ENCODE data around the gene TRIP11. TPM values are rescaled to one million over a fixed set of nuclear protein-coding genes. Genes with fewer than 3 reads are reported as not detected.
A peak's percentile ranks its signal among the peaks of the same experiment; 100 is the strongest.

TRIP11 gene
- total and polyA plus RNA-seq, 2 of the 13 experiments (the other 11 are each of a cell fraction or from before 2014, with no cell fraction given) = 10.9 to 32.8 TPM

DNA sequence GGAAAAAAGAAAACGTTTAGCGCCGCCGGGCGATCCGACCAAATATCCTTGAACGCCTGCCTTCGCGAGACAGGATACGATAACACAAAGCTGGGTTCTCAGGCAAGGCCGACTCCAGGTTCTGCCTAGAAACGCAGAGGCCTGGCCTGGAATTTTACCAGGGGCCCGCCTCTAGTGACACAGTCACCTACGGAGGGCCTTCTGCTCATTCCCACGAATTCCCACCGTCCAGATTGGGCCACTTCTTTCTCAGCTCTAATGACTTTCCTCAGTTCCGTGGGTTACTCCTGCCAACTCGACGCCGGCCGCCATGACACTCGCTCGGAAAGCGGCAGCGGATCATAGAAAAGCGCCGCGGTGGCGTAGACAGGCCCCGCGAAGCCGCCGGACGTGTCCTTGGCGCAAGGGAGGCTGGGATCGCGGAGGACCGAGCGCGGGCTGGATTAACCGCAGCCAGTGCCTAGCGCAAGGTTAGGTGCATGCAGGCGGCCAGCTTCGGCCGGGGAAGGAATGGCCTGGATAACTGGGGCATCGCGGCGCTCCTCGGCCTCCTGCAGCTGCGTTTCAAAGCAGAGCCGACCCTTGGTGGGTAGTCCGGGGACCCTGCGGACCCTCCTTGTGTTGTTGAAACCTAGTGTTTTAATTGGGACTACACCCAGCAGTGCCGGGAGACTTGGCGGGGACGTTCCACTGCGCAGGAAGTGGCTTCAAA is at the start of gene TRIP11 (continued):
- TF ChIP-seq TEAD2 (CRISPR knock-in tag; IDR thresholded peaks at IDR 0.05) (peak; percentile 64), ZMYM2 (CRISPR knock-in tag; IDR thresholded peaks at IDR 0.05) (no peak), ZNF225 (CRISPR knock-in tag; IDR thresholded peaks at IDR 0.05) (no peak), ZNF552 (CRISPR knock-in tag; IDR thresholded peaks at IDR 0.05; ENCODE audit: borderline replicate concordance) (no peak; the same call in 1 of the 2 replicates), POLR2AphosphoS2 (IDR thresholded peaks at IDR 0.05; ENCODE audit: low read depth, low read length) (peak; percentile 85), PRPF4 (IDR thresholded peaks at IDR 0.05; ENCODE audit: low read depth, low read length, poor library complexity, severe bottlenecking) (no peak), NBN (conservative IDR thresholded peaks at IDR 0.05) (no peak), YY1 (IDR thresholded peaks at IDR 0.05; ENCODE audit: insufficient read depth, insufficient replicate concordance, low read depth, low read length) (peak; percentile 96), ZNF251 (CRISPR knock-in tag; IDR thresholded peaks at IDR 0.05) (no peak), ZNF556 (CRISPR knock-in tag; IDR thresholded peaks at IDR 0.05; ENCODE audit: borderline replicate concordance) (peak; percentile 64; the same call in 1 of the 2 replicates), CHCHD3 (CRISPR knock-in tag; IDR thresholded peaks at IDR 0.05) (peak; percentile 24; the same call in 1 of the 2 replicates), ZNF7 (CRISPR knock-in tag; IDR thresholded peaks at IDR 0.05) (no peak)
- TF ChIP-seq, protein P1, sequence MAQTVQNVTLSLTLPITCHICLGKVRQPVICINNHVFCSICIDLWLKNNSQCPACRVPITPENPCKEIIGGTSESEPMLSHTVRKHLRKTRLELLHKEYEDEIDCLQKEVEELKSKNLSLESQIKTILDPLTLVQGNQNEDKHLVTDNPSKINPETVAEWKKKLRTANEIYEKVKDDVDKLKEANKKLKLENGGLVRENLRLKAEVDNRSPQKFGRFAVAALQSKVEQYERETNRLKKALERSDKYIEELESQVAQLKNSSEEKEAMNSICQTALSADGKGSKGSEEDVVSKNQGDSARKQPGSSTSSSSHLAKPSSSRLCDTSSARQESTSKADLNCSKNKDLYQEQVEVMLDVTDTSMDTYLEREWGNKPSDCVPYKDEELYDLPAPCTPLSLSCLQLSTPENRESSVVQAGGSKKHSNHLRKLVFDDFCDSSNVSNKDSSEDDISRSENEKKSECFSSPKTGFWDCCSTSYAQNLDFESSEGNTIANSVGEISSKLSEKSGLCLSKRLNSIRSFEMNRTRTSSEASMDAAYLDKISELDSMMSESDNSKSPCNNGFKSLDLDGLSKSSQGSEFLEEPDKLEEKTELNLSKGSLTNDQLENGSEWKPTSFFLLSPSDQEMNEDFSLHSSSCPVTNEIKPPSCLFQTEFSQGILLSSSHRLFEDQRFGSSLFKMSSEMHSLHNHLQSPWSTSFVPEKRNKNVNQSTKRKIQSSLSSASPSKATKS (CRISPR knock-in tag; IDR thresholded peaks at IDR 0.05) = no peak
- TF ChIP-seq, protein P2, sequence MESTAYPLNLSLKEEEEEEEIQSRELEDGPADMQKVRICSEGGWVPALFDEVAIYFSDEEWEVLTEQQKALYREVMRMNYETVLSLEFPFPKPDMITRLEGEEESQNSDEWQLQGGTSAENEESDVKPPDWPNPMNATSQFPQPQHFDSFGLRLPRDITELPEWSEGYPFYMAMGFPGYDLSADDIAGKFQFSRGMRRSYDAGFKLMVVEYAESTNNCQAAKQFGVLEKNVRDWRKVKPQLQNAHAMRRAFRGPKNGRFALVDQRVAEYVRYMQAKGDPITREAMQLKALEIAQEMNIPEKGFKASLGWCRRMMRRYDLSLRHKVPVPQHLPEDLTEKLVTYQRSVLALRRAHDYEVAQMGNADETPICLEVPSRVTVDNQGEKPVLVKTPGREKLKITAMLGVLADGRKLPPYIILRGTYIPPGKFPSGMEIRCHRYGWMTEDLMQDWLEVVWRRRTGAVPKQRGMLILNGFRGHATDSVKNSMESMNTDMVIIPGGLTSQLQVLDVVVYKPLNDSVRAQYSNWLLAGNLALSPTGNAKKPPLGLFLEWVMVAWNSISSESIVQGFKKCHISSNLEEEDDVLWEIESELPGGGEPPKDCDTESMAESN (CRISPR knock-in tag; conservative IDR thresholded peaks at IDR 0.05) = peak; percentile 77; the same call in 1 of the 2 replicates
- TF ChIP-seq, protein P3, sequence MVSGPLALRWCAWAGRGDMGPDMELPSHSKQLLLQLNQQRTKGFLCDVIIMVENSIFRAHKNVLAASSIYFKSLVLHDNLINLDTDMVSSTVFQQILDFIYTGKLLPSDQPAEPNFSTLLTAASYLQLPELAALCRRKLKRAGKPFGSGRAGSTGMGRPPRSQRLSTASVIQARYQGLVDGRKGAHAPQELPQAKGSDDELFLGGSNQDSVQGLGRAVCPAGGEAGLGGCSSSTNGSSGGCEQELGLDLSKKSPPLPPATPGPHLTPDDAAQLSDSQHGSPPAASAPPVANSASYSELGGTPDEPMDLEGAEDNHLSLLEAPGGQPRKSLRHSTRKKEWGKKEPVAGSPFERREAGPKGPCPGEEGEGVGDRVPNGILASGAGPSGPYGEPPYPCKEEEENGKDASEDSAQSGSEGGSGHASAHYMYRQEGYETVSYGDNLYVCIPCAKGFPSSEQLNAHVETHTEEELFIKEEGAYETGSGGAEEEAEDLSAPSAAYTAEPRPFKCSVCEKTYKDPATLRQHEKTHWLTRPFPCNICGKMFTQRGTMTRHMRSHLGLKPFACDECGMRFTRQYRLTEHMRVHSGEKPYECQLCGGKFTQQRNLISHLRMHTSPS (CRISPR knock-in tag; IDR thresholded peaks at IDR 0.05; ENCODE audit: low read depth) = 0 out of 2 replicates have a peak, but pooled peaks have one; percentile 16
- TF ChIP-seq, protein P4, sequence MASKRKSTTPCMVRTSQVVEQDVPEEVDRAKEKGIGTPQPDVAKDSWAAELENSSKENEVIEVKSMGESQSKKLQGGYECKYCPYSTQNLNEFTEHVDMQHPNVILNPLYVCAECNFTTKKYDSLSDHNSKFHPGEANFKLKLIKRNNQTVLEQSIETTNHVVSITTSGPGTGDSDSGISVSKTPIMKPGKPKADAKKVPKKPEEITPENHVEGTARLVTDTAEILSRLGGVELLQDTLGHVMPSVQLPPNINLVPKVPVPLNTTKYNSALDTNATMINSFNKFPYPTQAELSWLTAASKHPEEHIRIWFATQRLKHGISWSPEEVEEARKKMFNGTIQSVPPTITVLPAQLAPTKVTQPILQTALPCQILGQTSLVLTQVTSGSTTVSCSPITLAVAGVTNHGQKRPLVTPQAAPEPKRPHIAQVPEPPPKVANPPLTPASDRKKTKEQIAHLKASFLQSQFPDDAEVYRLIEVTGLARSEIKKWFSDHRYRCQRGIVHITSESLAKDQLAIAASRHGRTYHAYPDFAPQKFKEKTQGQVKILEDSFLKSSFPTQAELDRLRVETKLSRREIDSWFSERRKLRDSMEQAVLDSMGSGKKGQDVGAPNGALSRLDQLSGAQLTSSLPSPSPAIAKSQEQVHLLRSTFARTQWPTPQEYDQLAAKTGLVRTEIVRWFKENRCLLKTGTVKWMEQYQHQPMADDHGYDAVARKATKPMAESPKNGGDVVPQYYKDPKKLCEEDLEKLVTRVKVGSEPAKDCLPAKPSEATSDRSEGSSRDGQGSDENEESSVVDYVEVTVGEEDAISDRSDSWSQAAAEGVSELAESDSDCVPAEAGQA (IDR thresholded peaks at IDR 0.05; ENCODE audit: low read depth) = 0 out of 2 replicates have a peak, but pooled peaks have one; percentile 79
- TF ChIP-seq, protein P4 (CRISPR knock-in tag; IDR thresholded peaks at IDR 0.05; ENCODE audit: borderline replicate concordance) = peak; percentile 91; the same call in 1 of the 2 replicates

All from HepG2 (cell line).